SK-N-SH (cell line): ENCODE results near the gene KCNG4.

Experiments
- ELF1 ChIP-seq: IDR thresholded peaks from 2 replicates; pipeline ENCODE4 v1.4.0; 2012
- EP300 ChIP-seq, 2 experiments: IDR thresholded peaks; 2 replicates each; pipeline versions ENCODE4 v1.4.0 to v1.6.1; 2012; ENCODE audit warnings: borderline replicate concordance in 1 of 2, low read depth in 1 of 2, low read length in 1 of 2
- EZH2phosphoT487 ChIP-seq: fragments of 200-600 bp; sonication (generic); IDR thresholded peaks from 2 replicates; pipeline ENCODE4 v1.6.1; 2017; ENCODE audit warnings: low read depth, mixed run types, mild to moderate bottlenecking, antibody characterized with exemption, moderate library complexity, borderline replicate concordance
- RAD21 ChIP-seq: IDR thresholded peaks from 2 replicates; pipeline ENCODE4 v1.6.1; 2012; ENCODE audit warnings: mild to moderate bottlenecking, low read length
- YY1 ChIP-seq: IDR thresholded peaks from 2 replicates; pipeline ENCODE4 v1.4.0; 2012; ENCODE audit warnings: low read depth, mild to moderate bottlenecking
- TF ChIP-seq, protein P1 (sequence below): fragments of 150-350 bp; IDR thresholded peaks from 2 replicates; pipeline ENCODE4 v1.6.1; 2017; ENCODE audit warnings: antibody characterized with exemption, low read length, low read depth, borderline replicate concordance
- TF ChIP-seq, protein P2 (sequence below): fragments of 200-600 bp; sonication (generic); IDR thresholded peaks from 2 replicates; pipeline ENCODE4 v1.6.1; 2017; ENCODE audit warnings: antibody characterized with exemption, mild to moderate bottlenecking, moderate library complexity

GRCh38 chr16:84271866-84272265, 32.1 kb upstream of the KCNG4 start:
- TF ChIP-seq RAD21 (no peak), ELF1 (no peak), EZH2phosphoT487 (no peak), EP300 (IDR thresholded peaks at IDR 0.05; ENCODE audit: borderline replicate concordance in 1 of 2, low read depth in 1 of 2, low read length in 1 of 2) (no peak), YY1 (no peak)
- TF ChIP-seq, protein P1, sequence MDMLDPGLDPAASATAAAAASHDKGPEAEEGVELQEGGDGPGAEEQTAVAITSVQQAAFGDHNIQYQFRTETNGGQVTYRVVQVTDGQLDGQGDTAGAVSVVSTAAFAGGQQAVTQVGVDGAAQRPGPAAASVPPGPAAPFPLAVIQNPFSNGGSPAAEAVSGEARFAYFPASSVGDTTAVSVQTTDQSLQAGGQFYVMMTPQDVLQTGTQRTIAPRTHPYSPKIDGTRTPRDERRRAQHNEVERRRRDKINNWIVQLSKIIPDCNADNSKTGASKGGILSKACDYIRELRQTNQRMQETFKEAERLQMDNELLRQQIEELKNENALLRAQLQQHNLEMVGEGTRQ: no peak
- TF ChIP-seq, protein P2, sequence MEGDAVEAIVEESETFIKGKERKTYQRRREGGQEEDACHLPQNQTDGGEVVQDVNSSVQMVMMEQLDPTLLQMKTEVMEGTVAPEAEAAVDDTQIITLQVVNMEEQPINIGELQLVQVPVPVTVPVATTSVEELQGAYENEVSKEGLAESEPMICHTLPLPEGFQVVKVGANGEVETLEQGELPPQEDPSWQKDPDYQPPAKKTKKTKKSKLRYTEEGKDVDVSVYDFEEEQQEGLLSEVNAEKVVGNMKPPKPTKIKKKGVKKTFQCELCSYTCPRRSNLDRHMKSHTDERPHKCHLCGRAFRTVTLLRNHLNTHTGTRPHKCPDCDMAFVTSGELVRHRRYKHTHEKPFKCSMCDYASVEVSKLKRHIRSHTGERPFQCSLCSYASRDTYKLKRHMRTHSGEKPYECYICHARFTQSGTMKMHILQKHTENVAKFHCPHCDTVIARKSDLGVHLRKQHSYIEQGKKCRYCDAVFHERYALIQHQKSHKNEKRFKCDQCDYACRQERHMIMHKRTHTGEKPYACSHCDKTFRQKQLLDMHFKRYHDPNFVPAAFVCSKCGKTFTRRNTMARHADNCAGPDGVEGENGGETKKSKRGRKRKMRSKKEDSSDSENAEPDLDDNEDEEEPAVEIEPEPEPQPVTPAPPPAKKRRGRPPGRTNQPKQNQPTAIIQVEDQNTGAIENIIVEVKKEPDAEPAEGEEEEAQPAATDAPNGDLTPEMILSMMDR: no peak
